ENCODE measurements around the gene NPEPL1.

DNA sequence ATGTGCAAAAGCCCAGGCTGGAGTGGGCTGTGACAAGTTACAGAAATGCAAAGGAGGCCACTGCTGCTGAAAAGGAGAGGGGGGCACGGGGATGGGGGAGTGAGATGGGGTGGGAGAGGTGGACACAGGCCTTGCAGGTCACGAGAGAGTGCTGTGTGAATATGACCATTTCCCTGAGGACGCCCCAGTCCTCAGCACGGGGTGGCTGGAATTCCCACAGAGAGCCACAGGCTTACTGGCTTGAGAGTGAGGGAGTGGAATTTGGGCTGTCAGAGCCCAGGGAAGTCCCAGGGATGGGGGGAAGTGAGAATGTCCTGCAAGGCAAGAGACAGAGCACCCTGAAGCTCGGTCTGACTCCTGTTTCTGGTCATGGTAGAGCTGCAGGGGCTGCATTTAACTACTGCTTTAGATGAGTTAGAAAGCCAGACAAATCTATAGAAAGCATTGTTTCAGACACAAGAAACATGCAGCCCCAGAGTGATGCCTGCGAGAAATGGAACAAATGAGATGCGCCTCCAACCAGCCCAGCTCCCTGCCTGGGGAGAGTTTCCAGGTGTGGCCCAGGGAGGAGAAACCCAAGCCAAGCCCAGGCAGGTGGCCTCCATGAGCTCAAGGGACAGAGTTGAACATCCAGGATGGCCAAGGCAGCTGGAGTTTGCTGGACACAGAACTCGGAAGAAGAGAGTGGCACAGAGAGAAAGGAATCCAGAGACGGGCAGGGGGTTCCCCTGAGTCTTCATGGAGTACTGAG, 30.5 kb downstream of the NPEPL1 start:
- no peak for TF ChIP-seq POLR2A (IDR thresholded peaks at IDR 0.05)
- TF ChIP-seq, protein P1, sequence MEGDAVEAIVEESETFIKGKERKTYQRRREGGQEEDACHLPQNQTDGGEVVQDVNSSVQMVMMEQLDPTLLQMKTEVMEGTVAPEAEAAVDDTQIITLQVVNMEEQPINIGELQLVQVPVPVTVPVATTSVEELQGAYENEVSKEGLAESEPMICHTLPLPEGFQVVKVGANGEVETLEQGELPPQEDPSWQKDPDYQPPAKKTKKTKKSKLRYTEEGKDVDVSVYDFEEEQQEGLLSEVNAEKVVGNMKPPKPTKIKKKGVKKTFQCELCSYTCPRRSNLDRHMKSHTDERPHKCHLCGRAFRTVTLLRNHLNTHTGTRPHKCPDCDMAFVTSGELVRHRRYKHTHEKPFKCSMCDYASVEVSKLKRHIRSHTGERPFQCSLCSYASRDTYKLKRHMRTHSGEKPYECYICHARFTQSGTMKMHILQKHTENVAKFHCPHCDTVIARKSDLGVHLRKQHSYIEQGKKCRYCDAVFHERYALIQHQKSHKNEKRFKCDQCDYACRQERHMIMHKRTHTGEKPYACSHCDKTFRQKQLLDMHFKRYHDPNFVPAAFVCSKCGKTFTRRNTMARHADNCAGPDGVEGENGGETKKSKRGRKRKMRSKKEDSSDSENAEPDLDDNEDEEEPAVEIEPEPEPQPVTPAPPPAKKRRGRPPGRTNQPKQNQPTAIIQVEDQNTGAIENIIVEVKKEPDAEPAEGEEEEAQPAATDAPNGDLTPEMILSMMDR (IDR thresholded peaks at IDR 0.05): no peak
